Liver (tissue), 9 donors: ENCODE results near the gene SLCO4A1. TPM values are rescaled to one million over a fixed set of nuclear protein-coding genes. Genes with fewer than 3 reads are reported as not detected.

Experiments used
- DNase-seq: peaks from one replicate; pipeline ENCODE4 v3.0.0-alpha.2; 2017; ENCODE audit warnings: low spot score
- H3K27ac ChIP-seq, 2 donors: one replicate each; pipeline ENCODE4 v1.7.0; 2013; ENCODE audit warnings: inconsistent platforms in 2 of 2, low read length in 2 of 2, control low read depth in 1 of 2, low read depth in 1 of 2, mild to moderate bottlenecking in 1 of 2
- H3K27me3 ChIP-seq, 4 donors: one replicate each; pipeline versions ENCODE4 v1.6.1 to v1.7.0; 2013; ENCODE audit warnings: low read length in 3 of 4, inconsistent platforms in 1 of 4, mild to moderate bottlenecking in 1 of 4, moderate library complexity in 1 of 4; ENCODE audit not compliant: control insufficient read depth in 4 of 4, insufficient read depth in 4 of 4
- H3K36me3 ChIP-seq, 4 donors: one replicate each; pipeline versions ENCODE4 v1.6.1 to v1.7.0; 2013; ENCODE audit warnings: low read length in 3 of 4, mild to moderate bottlenecking in 3 of 4, low read depth in 1 of 4, moderate library complexity in 1 of 4; ENCODE audit not compliant: control insufficient read depth in 4 of 4, insufficient read depth in 3 of 4
- H3K4me1 ChIP-seq, 4 donors: one replicate each; pipeline versions ENCODE4 v1.6.1 to v1.7.0; 2013; ENCODE audit warnings: low read length in 3 of 4, mild to moderate bottlenecking in 3 of 4, moderate library complexity in 1 of 4; ENCODE audit not compliant: control insufficient read depth in 4 of 4, insufficient read depth in 4 of 4
- H3K4me3 ChIP-seq, 3 donors: one replicate each; pipeline versions ENCODE4 v1.6.1 to v1.7.0; 2013; ENCODE audit warnings: low read length in 3 of 3, control low read depth in 1 of 3, low read depth in 1 of 3, mild to moderate bottlenecking in 1 of 3
- H3K9ac ChIP-seq, 2 donors: one replicate each; pipeline ENCODE4 v1.7.0; 2013; ENCODE audit warnings: low read length in 2 of 2, mild to moderate bottlenecking in 2 of 2, moderate library complexity in 2 of 2, control low read depth in 1 of 2, low read depth in 1 of 2
- H3K9me3 ChIP-seq, 4 donors: one replicate each; pipeline versions ENCODE4 v1.6.1 to v1.7.0; 2013; ENCODE audit warnings: low read length in 3 of 4; ENCODE audit not compliant: control insufficient read depth in 4 of 4
- CTCF ChIP-seq: fragments of 150-350 bp; IDR thresholded peaks from 2 replicates; pipeline ENCODE4 v1.5.1; 2017; ENCODE audit warnings: improper control_type of control experiment, low read depth, low read length; ENCODE audit not compliant: missing input control
- EGR1 ChIP-seq, 2 donors: IDR thresholded peaks; 2 replicates each; pipeline ENCODE4 v1.6.1; 2016 to 2018; ENCODE audit warnings: antibody characterized with exemption in 2 of 2, low read depth in 2 of 2
- FOXA1 ChIP-seq: IDR thresholded peaks from 2 replicates; pipeline ENCODE4 v1.6.1; 2016; ENCODE audit warnings: antibody characterized with exemption
- GABPA ChIP-seq, 2 donors: IDR thresholded peaks in 1 of 2; conservative IDR thresholded peaks in 1 of 2; 2 replicates each; pipeline ENCODE4 v1.6.1; 2016; ENCODE audit warnings: antibody characterized with exemption in 2 of 2, mild to moderate bottlenecking in 1 of 2, moderate library complexity in 1 of 2
- HNF4G ChIP-seq: IDR thresholded peaks from 2 replicates; pipeline ENCODE4 v1.6.1; 2016; ENCODE audit warnings: antibody characterized with exemption
- MAX ChIP-seq: IDR thresholded peaks from 2 replicates; pipeline ENCODE4 v1.6.1; 2016; ENCODE audit warnings: antibody characterized with exemption
- RAD21 ChIP-seq, 2 donors: IDR thresholded peaks; 2 replicates each; pipeline ENCODE4 v1.6.1; 2016; ENCODE audit warnings: antibody characterized with exemption in 2 of 2, mild to moderate bottlenecking in 2 of 2
- REST ChIP-seq: IDR thresholded peaks from 2 replicates; pipeline ENCODE4 v1.6.1; 2016; ENCODE audit warnings: antibody characterized with exemption, mild to moderate bottlenecking
- RXRA ChIP-seq, 2 donors: IDR thresholded peaks; 2 replicates each; pipeline ENCODE4 v1.6.1; 2017 to 2018; ENCODE audit warnings: antibody characterized with exemption in 2 of 2, mild to moderate bottlenecking in 1 of 2
- SP1 ChIP-seq: IDR thresholded peaks from 2 replicates; pipeline ENCODE4 v1.6.1; 2018; ENCODE audit warnings: antibody characterized with exemption, mild to moderate bottlenecking
- TAF1 ChIP-seq: conservative IDR thresholded peaks from 2 replicates; pipeline ENCODE4 v1.6.1; 2016; ENCODE audit warnings: antibody characterized with exemption, mild to moderate bottlenecking
- ZBTB33 ChIP-seq: IDR thresholded peaks from 2 replicates; pipeline ENCODE4 v1.6.1; 2016; ENCODE audit warnings: antibody characterized with exemption
- WGBS: extraction: QIAGEN DNeasy Blood & Tissue Kit; methylation state at CpG from one replicate; pipeline ENCODE4 v1.1.7; 2013; 5-methylcytosine and 5-hydroxymethylcytosine counted together
- polyA plus RNA-seq, 2 donors: library from polyadenylated mRNA; stranded (reverse) in 1 of 2; unstranded in 1 of 2; fragments of 200-250 nt in 1 of 2; fragments of >200 nt in 1 of 2; fragmentation: Nextera tagmentation in 1 of 2; extraction: Ambion mirVana in 1 of 2; gene quantifications; one replicate each; pipeline versions ENCODE4 v1.2.1 to v1.2.3, GENCODE V29; 2013 to 2015
- total RNA-seq, 2 donors: library from RNA; depleted of rRNA; stranded (reverse); fragments of >200 nt; gene quantifications; one replicate each; pipeline ENCODE4 v1.2.3, GENCODE V29; 2014
- donor health status: healthy.
- donor health status: healthy.
- donor health status: healthy.
- donor health status: healthy.
- donor health status: healthy.

Gene SLCO4A1
- total and polyA plus RNA-seq, 4 donors = 1.3 to 4.3 (median 2.6) TPM

GRCh38 chr20:62674370-62674769, 32.1 kb downstream of the SLCO4A1 start:
- no peaks in the 10 kb centered on the region for H3K4me1 ChIP-seq

GRCh38 chr20:62675156-62675876, 33.0 kb downstream of the SLCO4A1 start:
- H3K4me3 ChIP-seq = no peak overlapping the region
- H3K4me1 ChIP-seq = no peaks in the 10 kb centered on the region
- no peak overlapping the region for H3K27ac ChIP-seq

More at GRCh38 chr20:62674370-62674769, 32.1 kb downstream of the SLCO4A1 start:
- Histone ChIP-seq H3K9me3 (no peaks in the 10 kb centered on the region), H3K9ac (no peak overlapping the region), H3K27ac (no peak overlapping the region), H3K4me3 (no peak overlapping the region), H3K27me3 (no peaks in the 10 kb centered on the region), H3K36me3 (no peaks in the 10 kb centered on the region)
- TF ChIP-seq GABPA (IDR thresholded peaks at IDR 0.05 in 1 of 2, conservative IDR thresholded peaks at IDR 0.05 in 1 of 2) (no peak), HNF4G (no peak), CTCF (no peak), RAD21 (IDR thresholded peaks at IDR 0.05) (no peak), MAX (no peak)
- no peak for DNase-seq
- WGBS = 89% methylated on average over 11 of the region's 11 CpGs

More at GRCh38 chr20:62675156-62675876, 33.0 kb downstream of the SLCO4A1 start:
- TF ChIP-seq RXRA (IDR thresholded peaks at IDR 0.05) = no peak
- TF ChIP-seq ZBTB33 = no peak
- no peak for TF ChIP-seq MAX
- no peak for TF ChIP-seq FOXA1
- TF ChIP-seq EGR1 (IDR thresholded peaks at IDR 0.05; ENCODE audit: low read depth in 2 of 2) = no peak
- TF ChIP-seq CTCF = no peak
- TF ChIP-seq SP1 = no peak
- no peak for TF ChIP-seq HNF4G
- TF ChIP-seq TAF1 = no peak
- no peak for TF ChIP-seq RAD21 (IDR thresholded peaks at IDR 0.05)
- TF ChIP-seq REST = no peak
- 84% methylated on average over 25 of the region's 25 CpGs for WGBS
- Histone ChIP-seq H3K9ac (no peak overlapping the region), H3K36me3 (no peaks in the 10 kb centered on the region), H3K9me3 (peaks cover 0 to 4% (median 0%) of the 10 kb centered on the region in 4 donors), H3K27me3 (no peaks in the 10 kb centered on the region)
- DNase-seq = no peak
